Astrocyte of the cerebellum (primary cell): ENCODE measurements around the gene PTPRU.

Source experiments
- DNase-seq: peaks from one replicate; pipeline ENCODE4 v3.0.0-alpha.2; 2011; ENCODE audit warnings: low read depth
- H3K4me3 ChIP-seq: 2 replicates; pipeline ENCODE4 v1.5.1; 2011; ENCODE audit warnings: mild to moderate bottlenecking, low read depth, low read length, moderate library complexity
- CTCF ChIP-seq: IDR thresholded peaks from 2 replicates; pipeline ENCODE4 v1.5.1; 2012; ENCODE audit warnings: low read length, low read depth, moderate library complexity, mild to moderate bottlenecking; ENCODE audit errors: missing control alignments
- in situ Hi-C: cut with HindIII; loops from 2 replicates; pipeline ENCODE4 v1.10.0; 2017; ENCODE audit warnings: low sequenced_read_pairs

The PTPRU gene

GRCh38 chr1:29197590-29197924 is 38.8 kb upstream of the PTPRU start:
- in situ Hi-C loops, result no loop called here
- no peak overlapping the region for H3K4me3 ChIP-seq
- DNase-seq, result no peak
- TF ChIP-seq CTCF, result peak; percentile 67

DNA sequence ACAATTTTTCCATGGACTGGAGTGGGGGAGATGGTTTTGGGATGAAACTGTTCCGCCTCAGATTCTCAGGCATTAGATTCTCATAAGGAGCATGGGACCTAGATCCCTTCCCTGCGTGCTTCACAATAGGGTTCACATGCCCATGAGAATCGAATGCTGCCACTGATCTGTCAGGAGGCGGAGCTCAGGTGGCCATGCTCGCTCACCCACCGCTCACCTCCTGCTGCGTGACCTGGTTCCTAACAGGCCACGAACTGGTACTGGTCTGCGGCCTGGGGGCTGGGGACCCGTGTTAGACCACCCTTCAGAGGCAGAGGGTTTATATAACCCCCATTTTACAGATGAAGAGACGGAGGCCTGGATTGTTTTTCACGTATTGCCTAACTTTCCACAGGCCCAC is 38.3 kb upstream of the PTPRU start:
- in situ Hi-C loops, result no loop called here
- no peak overlapping the region for H3K4me3 ChIP-seq
- no peak for TF ChIP-seq CTCF
- DNase-seq, result no peak

GRCh38 chr1:29200906-29201594 is 35.3 kb upstream of the PTPRU start:
- H3K4me3 ChIP-seq, result no peak overlapping the region
- DNase-seq, result no peak
- in situ Hi-C loops, result no loop called here
- no peak for TF ChIP-seq CTCF

GRCh38 chr1:29201595-29202051 is 34.7 kb upstream of the PTPRU start:
- no peak for DNase-seq

DNA sequence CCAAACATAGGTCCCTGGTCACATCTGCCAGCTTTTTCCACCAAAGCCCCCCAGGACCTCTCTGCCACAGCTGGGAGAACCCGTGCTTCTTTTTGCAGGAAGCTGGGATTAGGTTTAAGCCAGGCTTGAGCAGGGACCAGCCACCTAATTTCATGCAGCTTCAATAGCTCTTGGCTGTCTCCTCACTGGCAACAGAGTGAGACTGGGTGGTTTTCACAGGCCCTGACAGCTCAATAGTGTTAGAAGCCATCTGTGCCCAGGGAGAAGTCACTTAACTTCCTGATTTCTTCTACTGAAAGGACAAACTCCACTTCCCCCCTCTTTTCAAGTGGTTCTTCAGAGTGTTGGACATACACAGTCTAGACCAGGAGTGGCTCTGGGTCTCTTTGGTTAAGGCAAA is 34.3 kb upstream of the PTPRU start:
- no peak for TF ChIP-seq CTCF
- H3K4me3 ChIP-seq, result no peak overlapping the region
- in situ Hi-C loops, result no loop called here
- no peak for DNase-seq

More at GRCh38 chr1:29201595-29202051, 34.7 kb upstream of the PTPRU start:
- in situ Hi-C loops, result no loop called here
- H3K4me3 ChIP-seq, result no peak overlapping the region
- no peak for TF ChIP-seq CTCF

DNA sequence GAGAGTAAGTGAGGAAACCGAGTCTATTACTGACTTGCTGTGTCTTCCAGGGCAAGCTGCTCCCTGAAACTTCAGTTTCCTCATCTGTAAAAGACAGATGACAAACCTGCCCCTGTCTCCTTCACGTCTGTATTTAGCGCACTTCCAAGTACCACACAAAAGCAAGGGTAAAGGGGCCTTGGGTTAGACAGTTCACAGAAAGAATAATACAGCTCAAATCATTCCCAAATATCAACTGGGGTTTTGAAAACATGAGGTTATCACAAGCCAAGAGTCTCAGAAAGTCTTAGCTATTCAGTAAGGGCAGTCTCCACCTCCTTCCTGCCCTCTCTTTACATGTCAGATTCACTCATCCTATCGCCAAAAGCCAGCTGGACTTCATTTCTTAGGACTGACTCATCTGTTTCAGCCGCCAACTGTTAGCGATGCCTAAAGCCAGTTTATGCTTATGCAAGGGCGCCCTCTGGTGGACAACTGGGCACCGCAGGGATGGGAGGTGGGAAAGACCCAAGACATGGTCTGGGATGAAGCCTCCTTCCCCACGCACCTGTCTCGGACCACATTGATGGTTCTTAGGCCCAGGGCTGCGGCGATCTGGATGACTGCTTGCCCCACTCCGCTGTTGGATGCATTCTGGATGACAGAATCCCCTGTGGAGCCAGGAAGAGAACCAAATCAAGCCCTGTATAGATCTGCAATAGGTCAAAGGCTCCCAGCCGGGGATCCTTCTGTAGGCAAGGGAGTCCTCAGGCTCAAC is 33.6 kb upstream of the PTPRU start:
- H3K4me3 ChIP-seq, result no peak overlapping the region
- peak; percentile 99 for DNase-seq
- TF ChIP-seq CTCF, result peak; percentile 96
- in situ Hi-C loops, result no loop called here
